KMS-11 (cell line): ENCODE results near the gene PTPMT1.
A peak's percentile ranks its signal among the peaks of the same experiment; 100 is the strongest.

ENCODE experiments used
- H2AFZ ChIP-seq: fragments of 200-600 bp; sonication (generic); 2 replicates; pipeline ENCODE4 v1.6.1; 2016; ENCODE audit warnings: antibody characterized with exemption, mixed run types, low read depth
- H3K27ac ChIP-seq: fragments of 200-600 bp; sonication (generic); 2 replicates; pipeline ENCODE4 v1.6.1; 2016; ENCODE audit warnings: mild to moderate bottlenecking, mixed run types
- H3K27me3 ChIP-seq: fragments of 200-600 bp; sonication (generic); 2 replicates; pipeline ENCODE4 v1.6.1; 2017; ENCODE audit warnings: mild to moderate bottlenecking, low read depth, mixed run types, moderate library complexity; ENCODE audit not compliant: insufficient read depth
- H3K36me3 ChIP-seq: fragments of 200-600 bp; sonication (generic); 2 replicates; pipeline ENCODE4 v1.6.1; 2017; ENCODE audit warnings: mild to moderate bottlenecking, mixed run types; ENCODE audit not compliant: insufficient read depth
- H3K4me1 ChIP-seq: fragments of 200-600 bp; sonication (generic); 2 replicates; pipeline ENCODE4 v1.6.1; 2016; ENCODE audit warnings: mild to moderate bottlenecking, low read depth, mixed run types; ENCODE audit not compliant: poor library complexity, severe bottlenecking
- H3K4me2 ChIP-seq: fragments of 200-600 bp; sonication (generic); 2 replicates; pipeline ENCODE4 v1.7.0; 2016; ENCODE audit warnings: mild to moderate bottlenecking, mixed run types
- H3K4me3 ChIP-seq: fragments of 200-600 bp; sonication (generic); IDR thresholded peaks from 2 replicates; pipeline ENCODE4 v1.6.1; 2017; ENCODE audit warnings: low read depth, low read length, mixed read lengths; ENCODE audit not compliant: insufficient read depth
- H3K79me2 ChIP-seq: fragments of 200-600 bp; sonication (generic); 2 replicates; pipeline ENCODE4 v1.6.1; 2016; ENCODE audit warnings: low read depth, mixed run types; ENCODE audit not compliant: insufficient read depth
- H3K9ac ChIP-seq: fragments of 200-600 bp; sonication (generic); 2 replicates; pipeline ENCODE4 v1.6.1; 2016; ENCODE audit warnings: mild to moderate bottlenecking, mixed run types
- H4K20me1 ChIP-seq: fragments of 200-600 bp; sonication (generic); 2 replicates; pipeline ENCODE4 v1.6.1; 2016; ENCODE audit warnings: mild to moderate bottlenecking, mixed run types; ENCODE audit not compliant: insufficient read depth
- TF ChIP-seq, protein P1 (sequence below): fragments of 200-600 bp; sonication (generic); conservative IDR thresholded peaks from 2 replicates; pipeline ENCODE4 v1.6.1; 2017; ENCODE audit warnings: low read depth, mild to moderate bottlenecking, antibody characterized with exemption, low read length, moderate library complexity, mixed read lengths

PTPMT1 gene

DNA sequence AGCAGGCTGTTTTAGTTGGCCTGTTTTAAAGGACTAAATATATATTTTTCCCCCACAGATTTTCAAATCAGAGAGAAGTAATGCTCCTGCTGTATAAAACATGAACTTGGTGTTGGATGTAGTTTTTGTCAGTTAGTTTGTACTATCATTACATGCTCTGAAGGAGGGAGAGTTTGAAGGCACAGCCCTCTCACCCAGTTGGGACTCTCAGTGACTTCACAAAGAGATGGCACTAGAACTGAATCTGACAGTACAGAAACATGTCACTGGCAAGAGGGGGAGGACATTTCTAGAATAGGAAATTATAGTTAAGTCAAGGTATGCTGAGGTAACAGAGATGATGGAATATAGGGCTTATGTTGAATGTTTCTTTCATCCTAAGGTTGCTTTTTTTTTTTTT lies 49.9 kb downstream of the PTPMT1 start:
- H4K20me1 ChIP-seq: no peaks in the 10 kb centered on the region
- no peak overlapping the region for H3K4me2 ChIP-seq
- H3K9ac ChIP-seq: no peak overlapping the region
- TF ChIP-seq, protein P1, sequence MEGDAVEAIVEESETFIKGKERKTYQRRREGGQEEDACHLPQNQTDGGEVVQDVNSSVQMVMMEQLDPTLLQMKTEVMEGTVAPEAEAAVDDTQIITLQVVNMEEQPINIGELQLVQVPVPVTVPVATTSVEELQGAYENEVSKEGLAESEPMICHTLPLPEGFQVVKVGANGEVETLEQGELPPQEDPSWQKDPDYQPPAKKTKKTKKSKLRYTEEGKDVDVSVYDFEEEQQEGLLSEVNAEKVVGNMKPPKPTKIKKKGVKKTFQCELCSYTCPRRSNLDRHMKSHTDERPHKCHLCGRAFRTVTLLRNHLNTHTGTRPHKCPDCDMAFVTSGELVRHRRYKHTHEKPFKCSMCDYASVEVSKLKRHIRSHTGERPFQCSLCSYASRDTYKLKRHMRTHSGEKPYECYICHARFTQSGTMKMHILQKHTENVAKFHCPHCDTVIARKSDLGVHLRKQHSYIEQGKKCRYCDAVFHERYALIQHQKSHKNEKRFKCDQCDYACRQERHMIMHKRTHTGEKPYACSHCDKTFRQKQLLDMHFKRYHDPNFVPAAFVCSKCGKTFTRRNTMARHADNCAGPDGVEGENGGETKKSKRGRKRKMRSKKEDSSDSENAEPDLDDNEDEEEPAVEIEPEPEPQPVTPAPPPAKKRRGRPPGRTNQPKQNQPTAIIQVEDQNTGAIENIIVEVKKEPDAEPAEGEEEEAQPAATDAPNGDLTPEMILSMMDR: no peak
- H3K36me3 ChIP-seq: no peaks in the 10 kb centered on the region
- no peak overlapping the region for H3K4me3 ChIP-seq
- no peaks in the 10 kb centered on the region for H3K79me2 ChIP-seq
- H3K27ac ChIP-seq: no peak overlapping the region
- peaks cover 36% of the 10 kb centered on the region for H3K4me1 ChIP-seq
- no peaks in the 10 kb centered on the region for H3K27me3 ChIP-seq
- H2AFZ ChIP-seq: no peak overlapping the region

DNA sequence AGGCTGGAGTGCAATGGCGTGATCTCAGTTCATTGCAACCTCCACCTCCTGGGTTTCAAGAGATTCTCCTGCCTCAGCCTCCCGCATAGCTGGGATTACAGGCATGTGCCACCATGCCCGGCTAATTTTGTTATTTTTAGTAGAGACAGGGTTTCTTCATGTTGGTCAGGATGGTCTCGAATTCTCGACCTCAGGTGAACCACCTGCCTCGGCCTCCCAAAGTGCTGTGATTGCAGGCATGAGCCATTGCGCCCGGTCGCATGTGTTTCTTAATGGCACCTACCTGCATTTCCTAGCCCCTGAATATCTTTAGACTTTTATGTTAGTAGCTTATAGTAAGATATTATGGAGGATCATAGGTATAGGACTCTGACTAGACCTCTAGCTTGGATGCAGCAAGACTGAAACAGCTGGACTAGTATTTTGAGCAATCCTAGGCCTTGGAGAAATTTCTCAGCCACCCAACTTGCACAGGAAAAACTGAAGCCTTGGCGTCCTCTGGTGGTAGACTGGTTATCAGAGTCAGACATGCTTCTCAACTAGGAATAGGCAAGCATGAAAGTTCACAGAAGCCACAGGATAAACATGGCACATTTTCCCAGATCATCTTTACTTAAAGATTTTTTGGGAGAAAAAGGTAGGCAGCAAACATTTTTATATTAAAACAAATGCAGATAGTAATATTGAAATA lies 51.5 kb downstream of the PTPMT1 start:
- H3K4me2 ChIP-seq: peak overlapping the region; percentile 52; the same call in 1 of the 2 replicates

DNA sequence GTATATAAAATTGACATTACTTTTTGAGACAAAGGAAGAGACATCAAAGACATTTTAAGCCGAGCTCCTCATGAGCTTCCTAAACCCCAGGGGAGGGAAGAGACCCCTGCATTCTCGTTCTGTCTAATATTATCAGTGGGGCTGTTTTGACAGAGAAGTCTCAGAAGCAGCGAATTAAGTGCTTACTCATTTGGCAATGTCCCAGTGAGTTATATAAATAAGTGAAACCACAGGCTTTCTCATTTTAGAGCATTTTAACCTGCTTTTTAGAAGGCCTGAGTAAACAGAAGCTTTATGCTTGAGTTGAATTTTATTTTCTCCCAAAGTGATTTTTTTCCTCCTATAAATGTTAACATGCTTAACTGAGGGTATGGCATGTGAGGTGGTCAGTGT lies 52.0 kb downstream of the PTPMT1 start:
- Histone ChIP-seq H3K36me3 (no peaks in the 10 kb centered on the region), H3K4me1 (peaks cover 36% of the 10 kb centered on the region), H3K9ac (no peak overlapping the region), H3K4me2 (peak overlapping the region; percentile 52), H3K27me3 (no peaks in the 10 kb centered on the region), H3K27ac (no peak overlapping the region), H2AFZ (no peak overlapping the region), H3K4me3 (no peak overlapping the region), H3K79me2 (no peaks in the 10 kb centered on the region), H4K20me1 (no peaks in the 10 kb centered on the region)
- TF ChIP-seq, protein P1: 0 out of 2 replicates have a peak, but pooled peaks have one; percentile 11

More for the DNA sequence above, 51.5 kb downstream of the PTPMT1 start:
- Histone ChIP-seq H3K36me3 (no peaks in the 10 kb centered on the region), H4K20me1 (no peaks in the 10 kb centered on the region), H3K4me3 (no peak overlapping the region), H3K4me1 (peaks cover 36% of the 10 kb centered on the region), H3K79me2 (no peaks in the 10 kb centered on the region), H3K27me3 (no peaks in the 10 kb centered on the region), H2AFZ (no peak overlapping the region), H3K27ac (no peak overlapping the region), H3K9ac (no peak overlapping the region)
- TF ChIP-seq, protein P1: peak; percentile 69

DNA sequence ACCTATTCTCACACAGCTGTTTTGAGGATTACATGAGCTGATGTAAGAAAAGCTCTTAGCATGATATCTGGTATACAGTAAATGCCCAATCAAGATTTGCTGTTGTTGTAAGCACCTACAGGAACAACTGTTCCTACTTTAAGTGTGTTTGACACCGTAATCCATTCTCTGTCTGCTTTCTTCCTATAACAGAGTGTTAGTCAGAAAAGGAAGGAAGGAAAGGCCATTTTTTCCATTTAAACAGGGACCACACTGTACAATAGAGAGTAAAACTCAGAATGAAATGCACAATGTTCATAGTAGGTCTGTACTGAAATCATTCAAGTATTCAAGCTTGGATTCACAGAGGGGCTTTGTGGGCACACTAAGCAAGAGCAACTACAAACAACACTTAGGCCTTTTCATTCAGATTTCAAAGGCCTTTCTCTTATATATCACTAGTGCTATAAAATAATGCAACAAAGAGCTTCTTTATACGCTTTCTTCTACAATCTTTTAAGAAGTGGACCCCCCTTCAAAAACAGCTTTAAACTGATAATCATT lies 55.5 kb downstream of the PTPMT1 start:
- H3K36me3 ChIP-seq: peaks cover 9% of the 10 kb centered on the region; the same call in 1 of the 2 replicates
- no peak overlapping the region for H3K9ac ChIP-seq
- H2AFZ ChIP-seq: no peak overlapping the region

More for the DNA sequence above, 55.5 kb downstream of the PTPMT1 start:
- Histone ChIP-seq H3K27ac (no peak overlapping the region), H3K27me3 (no peaks in the 10 kb centered on the region), H3K79me2 (no peaks in the 10 kb centered on the region), H3K4me3 (no peak overlapping the region), H3K4me1 (peaks cover 36% of the 10 kb centered on the region), H3K4me2 (no peak overlapping the region), H4K20me1 (no peaks in the 10 kb centered on the region)
- TF ChIP-seq, protein P1: no peak
